Transverse colon (tissue), 4 donors: ENCODE results near the gene PHAX. TPM values are rescaled to one million over a fixed set of nuclear protein-coding genes. Genes with fewer than 3 reads are reported as not detected.

Experiments
- DNase-seq: peaks from one replicate; pipeline ENCODE4 v3.0.0-alpha.2; 2019
- H3K27ac ChIP-seq, 4 donors: fragments of 200-600 bp; sonication (generic); 2 replicates each; pipeline ENCODE4 v1.5.1; 2016 to 2018; ENCODE audit warnings: inconsistent platforms in 4 of 4
- H3K27me3 ChIP-seq: fragments of 200-600 bp; sonication (generic); 2 replicates; pipeline ENCODE4 v1.5.1; 2017; ENCODE audit warnings: inconsistent platforms
- H3K36me3 ChIP-seq, 4 donors: fragments of 200-600 bp; sonication (generic); 2 replicates each; pipeline ENCODE4 v1.5.1; 2017 to 2019; ENCODE audit warnings: inconsistent platforms in 4 of 4
- H3K4me1 ChIP-seq, 4 donors: fragments of 200-600 bp; sonication (generic); 2 replicates each; pipeline ENCODE4 v1.5.1; 2017 to 2020; ENCODE audit warnings: inconsistent platforms in 4 of 4
- H3K4me3 ChIP-seq, 4 donors: fragments of 200-600 bp; sonication (generic); 1 replicate in 1 of 4; 2 replicates in 3 of 4; pipeline versions ENCODE4 v1.5.1 to v1.6.1; 2017 to 2019; ENCODE audit warnings: inconsistent platforms in 4 of 4
- H3K9me3 ChIP-seq, 2 donors: fragments of 200-600 bp; sonication (generic); 2 replicates each; pipeline ENCODE4 v1.5.1; 2017 to 2019; ENCODE audit warnings: inconsistent platforms in 2 of 2
- CTCF ChIP-seq, 5 experiments: fragments of 200-600 bp in 3 of 5; fragments of 450-650 bp in 2 of 5; sonication (generic) in 3 of 5; IDR thresholded peaks; 1 replicate in 2 of 5; 2 replicates in 3 of 5; pipeline ENCODE4 v1.5.1; 2016 to 2017; ENCODE audit warnings: antibody characterized with exemption in 5 of 5, inconsistent platforms in 3 of 5, mild to moderate bottlenecking in 2 of 5, moderate library complexity in 1 of 5
- EP300 ChIP-seq: sonication (generic); formaldehyde crosslinking; IDR thresholded peaks from one replicate; pipeline ENCODE4 v1.6.1; 2017; ENCODE audit warnings: antibody characterized with exemption, low read depth
- POLR2A ChIP-seq: fragments of 450-650 bp; IDR thresholded peaks from one replicate; pipeline ENCODE4 v1.6.1; 2016; ENCODE audit warnings: antibody characterized with exemption, mild to moderate bottlenecking, moderate library complexity
- POLR2AphosphoS5 ChIP-seq, 3 donors: sonication (generic); formaldehyde crosslinking; IDR thresholded peaks; one replicate each; pipeline ENCODE4 v1.6.1; 2016; ENCODE audit warnings: antibody characterized with exemption in 3 of 3
- WGBS, 2 donors: methylation state at CpG; one replicate each; pipeline ENCODE4 v1.1.5; 2018; ENCODE audit warnings: low coverage in 1 of 2; 5-methylcytosine and 5-hydroxymethylcytosine counted together
- in situ Hi-C, 4 donors: fragments of 200-750 bp; cut with MboI; loops; one replicate each; pipeline versions ENCODE4 v1.15.0 to v1.15.1; 2017; ENCODE audit warnings: low sequenced_read_pairs in 3 of 4, low pct_ligation_motif_present in 1 of 4, low pct_unique_long_range_greater_than_20kb in 1 of 4
- intact Hi-C: fragments of 100-400 bp; cut with DNase I; formaldehyde crosslinking; loops from one replicate; pipeline ENCODE4 v1.15.1; 2023; ENCODE audit warnings: low total_unique reads
- total RNA-seq, 4 donors: library from RNA; depleted of rRNA; stranded (reverse); fragments of >200 nt; gene quantifications; one replicate each; pipeline ENCODE4 v1.1.0, GENCODE V29; 2016

The PHAX gene
- total RNA-seq, 4 donors from 2014 or later = 6.7 to 55.3 (median 49.2) TPM

- in situ Hi-C loops = no loop called here
- WGBS, 2 donors = 77 to 100% methylated on average over 1 to 2 of the region's 2 CpGs
- intact Hi-C loops = no loop called here
- Histone ChIP-seq H3K4me1 (no peaks in the 10 kb centered on the region), H3K27ac (no peak overlapping the region), H3K9me3 (no peaks in the 10 kb centered on the region), H3K27me3 (no peaks in the 10 kb centered on the region), H3K36me3 (peaks cover 0 to 3% (median 0%) of the 10 kb centered on the region in 4 donors), H3K4me3 (no peak overlapping the region)
- TF ChIP-seq POLR2A = no peak
- no peak for TF ChIP-seq POLR2AphosphoS5 (IDR thresholded peaks at IDR 0.05)
- no peak for TF ChIP-seq CTCF (IDR thresholded peaks at IDR 0.05)
- no peak for TF ChIP-seq EP300
- DNase-seq = no peak
These were observed 37.9 kb upstream of the PHAX start for GRCh38 chr5:126562823-126563222.

GRCh38 chr5:126568206-126568755 is 32.5 kb upstream of the PHAX start:
- Histone ChIP-seq H3K36me3 (peaks cover 0 to 8% (median 3%) of the 10 kb centered on the region in 4 donors), H3K27me3 (no peaks in the 10 kb centered on the region), H3K9me3 (no peaks in the 10 kb centered on the region), H3K27ac (no peak overlapping the region), H3K4me3 (no peak overlapping the region), H3K4me1 (no peaks in the 10 kb centered on the region)
- in situ Hi-C loops (no loop called here), intact Hi-C loops (no loop called here)
- TF ChIP-seq POLR2A (no peak), EP300 (no peak), POLR2AphosphoS5 (IDR thresholded peaks at IDR 0.05) (no peak), CTCF (IDR thresholded peaks at IDR 0.05) (no peak)
- DNase-seq = no peak
- 72 to 81% methylated on average over 4 of the region's 4 CpGs for WGBS, 2 donors

- no peak overlapping the region for H3K27ac ChIP-seq
- TF ChIP-seq EP300 (no peak), CTCF (IDR thresholded peaks at IDR 0.05) (no peak), POLR2A (no peak), POLR2AphosphoS5 (IDR thresholded peaks at IDR 0.05) (no peak)
- H3K4me3 ChIP-seq = no peak overlapping the region
- no peak for DNase-seq
- H3K27me3 ChIP-seq = no peaks in the 10 kb centered on the region
- 69 to 86% methylated on average over 2 to 10 of the region's 10 CpGs for WGBS, 2 donors
- no peaks in the 10 kb centered on the region for H3K9me3 ChIP-seq
- intact Hi-C loops (no loop called here), in situ Hi-C loops (no loop called here)
- H3K36me3 ChIP-seq = peaks cover 0 to 6% (median under 1%) of the 10 kb centered on the region in 4 donors
- no peaks in the 10 kb centered on the region for H3K4me1 ChIP-seq
These were observed 25.1 kb upstream of the PHAX start for GRCh38 chr5:126575644-126576043.

GRCh38 chr5:126576974-126577373 is 23.8 kb upstream of the PHAX start:
- Histone ChIP-seq H3K27me3 (no peaks in the 10 kb centered on the region), H3K4me1 (no peaks in the 10 kb centered on the region), H3K27ac (no peak overlapping the region), H3K9me3 (no peaks in the 10 kb centered on the region), H3K4me3 (no peak overlapping the region), H3K36me3 (peaks cover 0 to 15% (median 7%) of the 10 kb centered on the region in 4 donors)
- TF ChIP-seq EP300 = no peak
- TF ChIP-seq CTCF (IDR thresholded peaks at IDR 0.05) = no peak
- no peak for TF ChIP-seq POLR2A
- TF ChIP-seq POLR2AphosphoS5 (IDR thresholded peaks at IDR 0.05) = no peak
- intact Hi-C loops (no loop called here), in situ Hi-C loops (no loop called here)
- WGBS, 2 donors = 93 to 100% methylated on average over 1 to 5 of the region's 5 CpGs
- DNase-seq = no peak
